RWPE2 (cell line): ENCODE results near the gene POLR3B.

ENCODE experiments used
- ATAC-seq: fragments of 200-7000 bp; cut with Tn5 transposase; 3 replicates; pipeline ENCODE4 v1.9.1; 2021; ENCODE audit warnings: low read depth
- DNase-seq: peaks from one replicate; pipeline ENCODE4 v3.0.0-alpha.2; 2020; ENCODE audit warnings: low spot score
- H3K27ac ChIP-seq: fragments of 450-650 bp; 2 replicates; pipeline ENCODE4 v1.5.1; 2017; ENCODE audit warnings: mild to moderate bottlenecking; ENCODE audit not compliant: poor library complexity, severe bottlenecking
- H3K27me3 ChIP-seq: fragments of 250-450 bp; sonication (Bioruptor Pico); 2 replicates; pipeline ENCODE4 v1.5.1; 2021; ENCODE audit warnings: mild to moderate bottlenecking, moderate library complexity; ENCODE audit not compliant: insufficient read depth, poor library complexity, severe bottlenecking
- H3K36me3 ChIP-seq: fragments of 250-450 bp; sonication (Bioruptor Pico); 2 replicates; pipeline ENCODE4 v1.5.1; 2020; ENCODE audit warnings: low read depth, mild to moderate bottlenecking, moderate library complexity
- H3K4me1 ChIP-seq: fragments of 250-450 bp; sonication (Bioruptor Pico); 2 replicates; pipeline ENCODE4 v1.5.1; 2021; ENCODE audit warnings: mild to moderate bottlenecking, moderate library complexity; ENCODE audit not compliant: insufficient read depth, poor library complexity, severe bottlenecking
- H3K4me3 ChIP-seq: fragments of 250-450 bp; sonication (Bioruptor Pico); 2 replicates; pipeline ENCODE4 v1.5.1; 2021; ENCODE audit warnings: mild to moderate bottlenecking, moderate library complexity; ENCODE audit not compliant: severe bottlenecking
- H3K9me3 ChIP-seq: fragments of 250-450 bp; sonication (Bioruptor Pico); 2 replicates; pipeline ENCODE4 v1.5.1; 2021; ENCODE audit warnings: mild to moderate bottlenecking, moderate library complexity; ENCODE audit not compliant: severe bottlenecking
- CTCF ChIP-seq: fragments of 450-650 bp; IDR thresholded peaks from one replicate; pipeline ENCODE4 v1.5.1; 2017; ENCODE audit warnings: mild to moderate bottlenecking, moderate library complexity; ENCODE audit not compliant: poor library complexity, severe bottlenecking

The POLR3B gene

DNA sequence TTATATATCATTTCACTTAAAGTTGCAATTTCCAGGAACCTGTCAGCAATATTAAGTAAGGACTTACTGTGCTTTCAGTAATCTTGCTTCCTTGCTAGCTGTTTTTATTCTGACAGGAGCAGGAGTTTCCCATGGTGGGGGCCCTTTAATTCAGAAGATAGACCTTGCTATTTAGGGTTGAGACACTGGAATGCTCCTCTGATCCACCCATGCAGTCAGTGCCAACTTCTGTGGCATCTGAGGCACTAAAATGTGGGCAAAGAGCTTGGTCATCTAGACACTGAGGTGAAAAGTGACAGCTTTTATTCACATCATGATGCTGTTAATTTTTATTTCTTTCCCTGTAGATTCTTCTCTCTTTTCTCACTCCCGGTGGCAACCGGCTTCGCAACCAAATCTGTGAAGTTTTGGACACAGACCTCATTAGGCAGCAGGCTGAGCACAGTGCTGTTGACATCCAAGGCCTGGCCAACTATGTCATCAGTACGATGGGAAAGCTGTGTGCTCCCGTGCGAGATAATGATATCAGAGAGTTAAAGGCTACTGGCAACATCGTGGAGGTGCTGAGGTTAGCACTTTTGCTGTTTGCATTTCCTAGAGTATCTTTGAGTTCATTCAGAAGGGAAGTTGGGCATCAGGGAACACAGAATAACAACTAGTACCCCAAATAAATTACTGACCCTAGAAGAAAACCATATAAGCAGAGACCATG lies 36.3 kb upstream of the POLR3B start:
- ATAC-seq (no peak), DNase-seq (no peak)
- TF ChIP-seq CTCF, result no peak
- H3K4me1 ChIP-seq, result peaks cover 3% of the 10 kb centered on the region
- no peaks in the 10 kb centered on the region for H3K27me3 ChIP-seq
- H3K27ac ChIP-seq, result no peak overlapping the region
- H3K9me3 ChIP-seq, result no peaks in the 10 kb centered on the region
- no peak overlapping the region for H3K4me3 ChIP-seq
- H3K36me3 ChIP-seq, result no peaks in the 10 kb centered on the region

GRCh38 chr12:106323537-106323936 lies 34.0 kb upstream of the POLR3B start:
- no peak for DNase-seq
- Histone ChIP-seq H3K27ac (no peak overlapping the region), H3K4me3 (no peak overlapping the region), H3K27me3 (no peaks in the 10 kb centered on the region), H3K9me3 (no peaks in the 10 kb centered on the region), H3K36me3 (no peaks in the 10 kb centered on the region), H3K4me1 (no peaks in the 10 kb centered on the region)
- ATAC-seq, result no peak
- no peak for TF ChIP-seq CTCF

GRCh38 chr12:106327309-106327869 lies 30.2 kb upstream of the POLR3B start:
- ATAC-seq (no peak), DNase-seq (no peak)
- no peak for TF ChIP-seq CTCF
- Histone ChIP-seq H3K27ac (no peak overlapping the region), H3K4me3 (no peak overlapping the region), H3K4me1 (no peaks in the 10 kb centered on the region), H3K9me3 (no peaks in the 10 kb centered on the region), H3K27me3 (no peaks in the 10 kb centered on the region), H3K36me3 (no peaks in the 10 kb centered on the region)

- Histone ChIP-seq H3K4me3 (no peak overlapping the region), H3K9me3 (no peaks in the 10 kb centered on the region), H3K27me3 (no peaks in the 10 kb centered on the region), H3K27ac (no peak overlapping the region), H3K36me3 (no peaks in the 10 kb centered on the region), H3K4me1 (no peaks in the 10 kb centered on the region)
- ATAC-seq, result no peak
- no peak for DNase-seq
- TF ChIP-seq CTCF, result no peak
Observed at GRCh38 chr12:106328735-106329134, 28.8 kb upstream of the POLR3B start.
